T-helper 1 cell treated with Interleukin-12 subunit alpha and Interleukin-12 subunit beta and Interleukin-4 antibody, amounts not matched to agents 30 μg/mL and 1 μg/mL, for 36 hours (primary cell): ENCODE results near the gene CAPZA1.
"Not testable (repeated sequence)": the region's sequence is repeated elsewhere in the genome, so short reads cannot be mapped to it uniquely, and the experiment has no call there.

ENCODE experiments used
- H3K27ac Mint-ChIP-seq: one replicate; pipeline ENCODE4 v1.8.0; 2021; ENCODE audit warnings: mild to moderate bottlenecking, mixed read lengths
- H3K27me3 Mint-ChIP-seq: one replicate; pipeline ENCODE4 v1.8.0; 2021; ENCODE audit warnings: low read depth, mixed read lengths
- H3K36me3 Mint-ChIP-seq: one replicate; pipeline ENCODE4 v1.8.0; 2021; ENCODE audit warnings: low read depth, mixed read lengths
- H3K4me1 Mint-ChIP-seq: one replicate; pipeline ENCODE4 v1.8.0; 2021; ENCODE audit warnings: low read depth, mixed read lengths
- H3K4me3 Mint-ChIP-seq: one replicate; pipeline ENCODE4 v1.8.0; 2021; ENCODE audit warnings: mild to moderate bottlenecking, moderate library complexity, mixed read lengths
- H3K9me3 Mint-ChIP-seq: one replicate; pipeline ENCODE4 v1.8.0; 2021; ENCODE audit warnings: mixed read lengths

The CAPZA1 gene

GRCh38 chr1:112638110-112638428, 18.4 kb downstream of the CAPZA1 start:
- Mint-ChIP-seq H3K27ac (no peak overlapping the region), H3K4me1 (peaks cover 37% of the 10 kb centered on the region), H3K4me3 (no peak overlapping the region), H3K27me3 (no peaks in the 10 kb centered on the region), H3K36me3 (peaks cover 9% of the 10 kb centered on the region), H3K9me3 (no peaks in the 10 kb centered on the region)

- H3K27ac Mint-ChIP-seq, H3K9me3 Mint-ChIP-seq: not testable (repeated sequence)
Observed at GRCh38 chr1:112640437-112640836, 20.8 kb downstream of the CAPZA1 start.

GRCh38 chr1:112643080-112643479, 23.4 kb downstream of the CAPZA1 start:
- H3K9me3 Mint-ChIP-seq = no peaks in the 10 kb centered on the region

More at GRCh38 chr1:112640437-112640836, 20.8 kb downstream of the CAPZA1 start:
- H3K4me3 Mint-ChIP-seq, H3K27me3 Mint-ChIP-seq: not testable (repeated sequence)
- Mint-ChIP-seq H3K36me3 (peaks cover 13% of the 10 kb centered on the region), H3K4me1 (peaks cover 28% of the 10 kb centered on the region)

GRCh38 chr1:112646225-112646624, 26.6 kb downstream of the CAPZA1 start:
- Mint-ChIP-seq H3K4me1 (peaks cover 24% of the 10 kb centered on the region), H3K4me3 (no peak overlapping the region), H3K27me3 (no peaks in the 10 kb centered on the region), H3K36me3 (peaks cover 45% of the 10 kb centered on the region), H3K27ac (no peak overlapping the region), H3K9me3 (no peaks in the 10 kb centered on the region)

More at GRCh38 chr1:112643080-112643479, 23.4 kb downstream of the CAPZA1 start:
- Mint-ChIP-seq H3K27ac (no peak overlapping the region), H3K4me1 (peaks cover 18% of the 10 kb centered on the region), H3K36me3 (peaks cover 23% of the 10 kb centered on the region), H3K27me3 (no peaks in the 10 kb centered on the region), H3K4me3 (no peak overlapping the region)

- H3K27ac Mint-ChIP-seq = no peak overlapping the region
- H3K36me3 Mint-ChIP-seq = peaks cover 41% of the 10 kb centered on the region
- H3K9me3 Mint-ChIP-seq = no peaks in the 10 kb centered on the region
- H3K4me1 Mint-ChIP-seq = peaks cover 9% of the 10 kb centered on the region
- H3K4me3 Mint-ChIP-seq = no peak overlapping the region
- no peaks in the 10 kb centered on the region for H3K27me3 Mint-ChIP-seq
Observed at GRCh38 chr1:112651205-112651604, 31.6 kb downstream of the CAPZA1 start.

GRCh38 chr1:112665857-112666256, 46.2 kb downstream of the CAPZA1 start:
- Mint-ChIP-seq H3K4me1 (peaks cover 26% of the 10 kb centered on the region), H3K36me3 (peaks cover 72% of the 10 kb centered on the region), H3K27ac (peak overlapping the region; percentile 38), H3K27me3 (no peaks in the 10 kb centered on the region), H3K4me3 (no peak overlapping the region), H3K9me3 (no peaks in the 10 kb centered on the region)

- Mint-ChIP-seq H3K9me3 (no peaks in the 10 kb centered on the region), H3K27me3 (no peaks in the 10 kb centered on the region), H3K4me3 (no peak overlapping the region), H3K4me1 (peaks cover 29% of the 10 kb centered on the region), H3K27ac (no peak overlapping the region), H3K36me3 (peaks cover 73% of the 10 kb centered on the region)
Observed at GRCh38 chr1:112666946-112667345, 47.3 kb downstream of the CAPZA1 start.

DNA sequence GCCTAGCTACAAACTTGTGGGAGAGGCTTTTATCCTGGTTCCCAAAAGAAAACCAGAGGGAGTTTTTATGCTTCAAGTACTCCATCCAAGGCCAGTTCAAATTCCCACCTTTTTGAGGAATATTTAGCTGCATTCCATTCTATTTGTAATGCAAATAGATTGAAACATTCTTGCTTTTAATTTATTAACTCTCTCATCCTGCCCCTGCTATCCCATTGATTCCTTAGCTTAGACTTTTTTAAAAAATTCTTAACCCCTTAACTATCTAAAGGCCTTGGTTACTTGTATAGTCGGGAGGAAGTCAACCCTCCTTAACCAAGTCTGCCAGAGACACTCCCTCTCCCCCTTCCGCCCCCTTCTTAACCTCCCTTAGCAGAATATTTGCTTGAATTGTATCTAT, 52.4 kb downstream of the CAPZA1 start:
- H3K27me3 Mint-ChIP-seq = no peaks in the 10 kb centered on the region
- H3K4me1 Mint-ChIP-seq = peaks cover 50% of the 10 kb centered on the region
- H3K4me3 Mint-ChIP-seq = no peak overlapping the region
- peaks cover 64% of the 10 kb centered on the region for H3K36me3 Mint-ChIP-seq
- no peaks in the 10 kb centered on the region for H3K9me3 Mint-ChIP-seq
- H3K27ac Mint-ChIP-seq = no peak overlapping the region

- Mint-ChIP-seq H3K4me1 (peaks cover 48% of the 10 kb centered on the region), H3K27ac (peak overlapping the region; percentile 20), H3K4me3 (peak overlapping the region; percentile 38), H3K27me3 (no peaks in the 10 kb centered on the region), H3K9me3 (no peaks in the 10 kb centered on the region), H3K36me3 (peaks cover 57% of the 10 kb centered on the region)
Observed at GRCh38 chr1:112672842-112673241, 53.2 kb downstream of the CAPZA1 start.

- peaks cover 58% of the 10 kb centered on the region for H3K36me3 Mint-ChIP-seq
- peak overlapping the region; percentile 98 for H3K27ac Mint-ChIP-seq
- no peaks in the 10 kb centered on the region for H3K9me3 Mint-ChIP-seq
- H3K4me3 Mint-ChIP-seq = peak overlapping the region; percentile 99
- no peaks in the 10 kb centered on the region for H3K27me3 Mint-ChIP-seq
- peaks cover 51% of the 10 kb centered on the region for H3K4me1 Mint-ChIP-seq
Observed at GRCh38 chr1:112673592-112674439, 54.2 kb downstream of the CAPZA1 start.

GRCh38 chr1:112674440-112674985, 54.9 kb downstream of the CAPZA1 start, which contains the start of gene MOV10:
MOV10 (plus strand) TSS chr1:112674659; CDS start chr1:112674913, 254 bp downstream.
- H3K27ac Mint-ChIP-seq = peak within 1 kb of the TSS; percentile 98

GRCh38 chr1:112674986-112675727, 55.5 kb downstream of the CAPZA1 start:
- no peaks in the 10 kb centered on the region for H3K27me3 Mint-ChIP-seq
- H3K4me1 Mint-ChIP-seq = peaks cover 51% of the 10 kb centered on the region

More at GRCh38 chr1:112674440-112674985, 54.9 kb downstream of the CAPZA1 start, which contains the start of gene MOV10:
- Mint-ChIP-seq H3K27me3 (no peaks in the 10 kb centered on the region), H3K36me3 (peaks cover 56% of the 10 kb centered on the region), H3K9me3 (no peaks in the 10 kb centered on the region), H3K4me1 (peaks cover 50% of the 10 kb centered on the region), H3K4me3 (peak within 1 kb of the TSS; percentile 99)

DNA sequence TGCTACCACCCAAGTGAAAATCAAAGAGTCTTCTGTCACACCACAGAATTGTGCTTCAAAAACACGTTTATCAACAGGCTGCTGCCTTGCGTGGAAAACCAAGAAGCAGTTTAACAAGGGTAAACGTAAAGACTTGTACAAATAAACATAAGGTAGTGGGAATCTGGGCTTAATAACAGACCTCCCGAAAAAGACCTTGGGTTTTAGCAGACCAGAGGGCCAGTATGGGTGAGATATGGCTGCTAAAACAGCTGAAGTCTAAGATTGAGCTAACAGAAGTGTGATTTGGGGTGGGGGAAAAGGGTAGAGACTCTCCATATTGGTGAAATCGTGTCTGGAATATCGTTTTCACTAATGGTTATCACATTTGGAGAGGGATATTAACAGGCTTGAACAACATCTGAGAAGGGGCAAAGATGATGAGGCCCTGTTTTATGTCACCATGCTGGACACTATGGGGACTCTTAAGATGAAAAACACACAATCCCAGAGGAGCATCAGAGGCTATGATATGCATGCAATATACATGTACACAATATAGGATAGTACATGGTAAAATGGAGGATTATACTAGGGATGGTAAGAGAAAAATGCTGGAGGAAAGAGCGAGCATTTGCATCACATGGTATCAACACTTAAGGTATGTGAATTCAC, 56.2 kb downstream of the CAPZA1 start:
- Mint-ChIP-seq H3K4me1 (peaks cover 51% of the 10 kb centered on the region), H3K36me3 (peaks cover 47% of the 10 kb centered on the region), H3K9me3 (no peaks in the 10 kb centered on the region), H3K4me3 (peak overlapping the region; percentile 82), H3K27ac (peak overlapping the region; percentile 50), H3K27me3 (no peaks in the 10 kb centered on the region)

More at GRCh38 chr1:112674986-112675727, 55.5 kb downstream of the CAPZA1 start:
- Mint-ChIP-seq H3K4me3 (peak overlapping the region; percentile 99), H3K9me3 (no peaks in the 10 kb centered on the region), H3K27ac (peak overlapping the region; percentile 98), H3K36me3 (peaks cover 53% of the 10 kb centered on the region)

GRCh38 chr1:112676543-112676942, 56.9 kb downstream of the CAPZA1 start:
- Mint-ChIP-seq H3K4me3 (peak overlapping the region; percentile 82), H3K27me3 (no peaks in the 10 kb centered on the region), H3K27ac (no peak overlapping the region), H3K36me3 (peaks cover 42% of the 10 kb centered on the region), H3K4me1 (peaks cover 50% of the 10 kb centered on the region), H3K9me3 (no peaks in the 10 kb centered on the region)
